ENCODE results near the gene KIF3A.

Gene KIF3A

GRCh38 chr5:132768485-132768868, 31.1 kb upstream of the KIF3A start:
- Histone ChIP-seq H3K4me3 (ENCODE audit: low read depth, low read length, poor library complexity, severe bottlenecking) (no peak overlapping the region), H3K79me2 (ENCODE audit: insufficient read depth, low read length) (no peaks in the 10 kb centered on the region), H3F3A (ENCODE audit: insufficient read depth, low read length) (no peaks in the 10 kb centered on the region), H3K4me2 (ENCODE audit: low read length) (no peak overlapping the region), H3K4me1 (ENCODE audit: insufficient read depth, low read length, severe bottlenecking) (no peaks in the 10 kb centered on the region), H3K9ac (ENCODE audit: low read length) (no peak overlapping the region), H3K36me3 (ENCODE audit: insufficient read depth, low read length) (no peaks in the 10 kb centered on the region), H2AFZ (ENCODE audit: low read length) (no peak overlapping the region), H3K27ac (ENCODE audit: low read depth, low read length, poor library complexity, severe bottlenecking) (no peak overlapping the region), H3K9me3 (ENCODE audit: low read length) (no peaks in the 10 kb centered on the region), H3K9me2 (ENCODE audit: low read depth, low read length) (no peaks in the 10 kb centered on the region), H3K27me3 (ENCODE audit: insufficient read depth, low read length) (0 out of 2 replicates have a peak, but pooled peaks cover 10% of the 10 kb centered on the region), H4K20me1 (ENCODE audit: insufficient read depth, low read length) (no peaks in the 10 kb centered on the region)
- no peak for TF ChIP-seq EZH2 (IDR thresholded peaks at IDR 0.05; ENCODE audit: borderline replicate concordance, low read length)
- TF ChIP-seq, protein P1, sequence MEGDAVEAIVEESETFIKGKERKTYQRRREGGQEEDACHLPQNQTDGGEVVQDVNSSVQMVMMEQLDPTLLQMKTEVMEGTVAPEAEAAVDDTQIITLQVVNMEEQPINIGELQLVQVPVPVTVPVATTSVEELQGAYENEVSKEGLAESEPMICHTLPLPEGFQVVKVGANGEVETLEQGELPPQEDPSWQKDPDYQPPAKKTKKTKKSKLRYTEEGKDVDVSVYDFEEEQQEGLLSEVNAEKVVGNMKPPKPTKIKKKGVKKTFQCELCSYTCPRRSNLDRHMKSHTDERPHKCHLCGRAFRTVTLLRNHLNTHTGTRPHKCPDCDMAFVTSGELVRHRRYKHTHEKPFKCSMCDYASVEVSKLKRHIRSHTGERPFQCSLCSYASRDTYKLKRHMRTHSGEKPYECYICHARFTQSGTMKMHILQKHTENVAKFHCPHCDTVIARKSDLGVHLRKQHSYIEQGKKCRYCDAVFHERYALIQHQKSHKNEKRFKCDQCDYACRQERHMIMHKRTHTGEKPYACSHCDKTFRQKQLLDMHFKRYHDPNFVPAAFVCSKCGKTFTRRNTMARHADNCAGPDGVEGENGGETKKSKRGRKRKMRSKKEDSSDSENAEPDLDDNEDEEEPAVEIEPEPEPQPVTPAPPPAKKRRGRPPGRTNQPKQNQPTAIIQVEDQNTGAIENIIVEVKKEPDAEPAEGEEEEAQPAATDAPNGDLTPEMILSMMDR (IDR thresholded peaks at IDR 0.05; ENCODE audit: low read length), result no peak

- Histone ChIP-seq H3K4me3 (ENCODE audit: low read depth, low read length, poor library complexity, severe bottlenecking) (no peak overlapping the region), H3K4me2 (ENCODE audit: low read length) (no peak overlapping the region), H3K79me2 (ENCODE audit: insufficient read depth, low read length) (no peaks in the 10 kb centered on the region), H3K27me3 (ENCODE audit: insufficient read depth, low read length) (0 out of 2 replicates have a peak, but pooled peaks cover 10% of the 10 kb centered on the region), H2AFZ (ENCODE audit: low read length) (no peak overlapping the region), H3K27ac (ENCODE audit: low read depth, low read length, poor library complexity, severe bottlenecking) (no peak overlapping the region), H3K9ac (ENCODE audit: low read length) (no peak overlapping the region), H3K9me3 (ENCODE audit: low read length) (no peaks in the 10 kb centered on the region), H4K20me1 (ENCODE audit: insufficient read depth, low read length) (no peaks in the 10 kb centered on the region), H3K9me2 (ENCODE audit: low read depth, low read length) (no peaks in the 10 kb centered on the region), H3K4me1 (ENCODE audit: insufficient read depth, low read length, severe bottlenecking) (no peaks in the 10 kb centered on the region), H3K36me3 (ENCODE audit: insufficient read depth, low read length) (no peaks in the 10 kb centered on the region), H3F3A (ENCODE audit: insufficient read depth, low read length) (no peaks in the 10 kb centered on the region)
- TF ChIP-seq EZH2 (IDR thresholded peaks at IDR 0.05; ENCODE audit: borderline replicate concordance, low read length), result no peak
- TF ChIP-seq, protein P1 (IDR thresholded peaks at IDR 0.05; ENCODE audit: low read length), result no peak
Observed at GRCh38 chr5:132767150-132767549, 29.8 kb upstream of the KIF3A start.

DNA sequence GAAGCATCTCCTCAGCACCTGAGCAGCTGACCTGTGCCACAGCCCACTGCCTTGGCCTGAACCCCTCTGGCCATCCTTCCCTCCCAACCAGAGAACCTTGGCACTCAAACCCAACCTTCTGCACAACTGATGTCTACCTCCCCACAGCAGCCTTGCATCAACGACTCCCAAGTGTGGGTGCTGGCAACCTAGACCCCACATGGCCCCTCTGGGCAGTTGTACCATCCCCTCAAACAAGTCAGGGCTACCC, 29.4 kb upstream of the KIF3A start:
- Histone ChIP-seq H3K9ac (ENCODE audit: low read length) (no peak overlapping the region), H3K27me3 (ENCODE audit: insufficient read depth, low read length) (0 out of 2 replicates have a peak, but pooled peaks cover 10% of the 10 kb centered on the region), H3K36me3 (ENCODE audit: insufficient read depth, low read length) (no peaks in the 10 kb centered on the region), H3K27ac (ENCODE audit: low read depth, low read length, poor library complexity, severe bottlenecking) (no peak overlapping the region), H3K79me2 (ENCODE audit: insufficient read depth, low read length) (no peaks in the 10 kb centered on the region), H4K20me1 (ENCODE audit: insufficient read depth, low read length) (no peaks in the 10 kb centered on the region), H3F3A (ENCODE audit: insufficient read depth, low read length) (no peaks in the 10 kb centered on the region), H2AFZ (ENCODE audit: low read length) (no peak overlapping the region), H3K9me2 (ENCODE audit: low read depth, low read length) (no peaks in the 10 kb centered on the region), H3K9me3 (ENCODE audit: low read length) (no peaks in the 10 kb centered on the region), H3K4me1 (ENCODE audit: insufficient read depth, low read length, severe bottlenecking) (no peaks in the 10 kb centered on the region), H3K4me2 (ENCODE audit: low read length) (no peak overlapping the region), H3K4me3 (ENCODE audit: low read depth, low read length, poor library complexity, severe bottlenecking) (no peak overlapping the region)
- TF ChIP-seq EZH2 (IDR thresholded peaks at IDR 0.05; ENCODE audit: borderline replicate concordance, low read length), result no peak
- TF ChIP-seq, protein P1 (IDR thresholded peaks at IDR 0.05; ENCODE audit: low read length), result no peak
